Activated T-cell treated with anti-CD3 and anti-CD28 coated beads for 4 hours (primary cell): ENCODE results near the gene FGD6.
A peak's percentile ranks its signal among the peaks of the same experiment; 100 is the strongest.

Experiments used
- DNase-seq: peaks from one replicate; pipeline ENCODE4 v3.0.0-alpha.2; 2020

The FGD6 gene

DNA sequence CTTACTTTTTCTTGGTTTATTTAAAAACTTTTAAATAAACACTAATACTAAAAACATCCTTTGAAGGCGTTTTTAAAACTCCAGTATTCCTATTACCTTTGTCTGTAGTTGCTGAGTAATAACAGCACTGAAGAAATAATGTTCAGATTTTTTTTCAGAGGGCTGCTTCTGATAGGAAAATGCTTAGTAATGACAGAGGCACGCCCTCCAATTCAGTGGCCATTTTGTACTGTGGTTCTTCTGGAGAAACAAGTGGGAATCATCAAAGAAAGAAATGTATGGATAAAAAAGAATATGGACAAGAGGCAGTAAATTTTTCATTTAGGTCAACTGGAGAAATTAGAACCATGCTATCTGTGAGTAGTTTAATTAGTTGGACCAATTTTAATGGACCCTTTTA, 13.9 kb upstream of the FGD6 start:
- DNase-seq = no peak

DNA sequence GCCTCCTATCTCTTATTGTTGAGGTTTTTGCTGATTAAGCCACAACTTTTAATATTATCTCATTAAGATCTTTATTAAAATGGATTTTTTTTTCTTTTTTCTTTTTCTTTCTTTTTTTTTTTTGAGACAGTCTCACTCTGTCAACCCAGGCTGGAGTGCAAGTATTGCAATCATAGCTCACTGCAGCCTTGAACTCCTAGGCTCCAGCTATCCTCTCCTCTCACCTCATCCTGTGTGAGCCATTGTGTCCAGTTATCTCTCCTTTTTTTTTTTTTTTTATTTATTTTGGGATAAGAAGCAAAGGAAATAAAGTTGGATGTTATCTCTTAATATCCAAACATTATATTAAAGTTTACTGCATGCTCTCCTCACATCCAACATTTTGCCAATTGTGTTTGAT, 13.0 kb upstream of the FGD6 start:
- no peak for DNase-seq

DNA sequence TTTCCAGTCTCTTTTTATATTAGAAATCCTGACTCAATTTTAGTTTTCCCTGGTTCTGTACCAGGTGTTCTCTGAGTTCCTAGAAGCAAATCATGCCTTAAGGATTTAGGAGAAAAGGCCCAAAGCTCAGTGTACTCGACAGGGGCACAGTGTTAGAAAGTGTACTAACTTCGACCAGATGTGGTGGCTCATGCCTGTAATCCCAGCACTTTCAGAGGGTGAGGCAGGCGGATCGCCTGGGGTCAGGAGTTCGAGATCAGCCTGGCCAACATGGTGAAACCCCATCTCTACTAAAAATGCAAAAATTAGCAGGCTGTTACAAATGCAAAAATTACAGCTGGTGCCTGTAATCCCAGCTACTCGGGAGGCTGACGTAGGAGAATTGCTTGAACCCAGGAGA, 12.4 kb upstream of the FGD6 start:
- DNase-seq = no peak

- DNase-seq = no peak
Measured at GRCh38 chr12:95228617-95229016, 11.3 kb upstream of the FGD6 start.

- DNase-seq = no peak
Measured at GRCh38 chr12:95227818-95228356, 10.6 kb upstream of the FGD6 start.

- DNase-seq = no peak
Measured at GRCh38 chr12:95225645-95226212, 8.5 kb upstream of the FGD6 start.

DNA sequence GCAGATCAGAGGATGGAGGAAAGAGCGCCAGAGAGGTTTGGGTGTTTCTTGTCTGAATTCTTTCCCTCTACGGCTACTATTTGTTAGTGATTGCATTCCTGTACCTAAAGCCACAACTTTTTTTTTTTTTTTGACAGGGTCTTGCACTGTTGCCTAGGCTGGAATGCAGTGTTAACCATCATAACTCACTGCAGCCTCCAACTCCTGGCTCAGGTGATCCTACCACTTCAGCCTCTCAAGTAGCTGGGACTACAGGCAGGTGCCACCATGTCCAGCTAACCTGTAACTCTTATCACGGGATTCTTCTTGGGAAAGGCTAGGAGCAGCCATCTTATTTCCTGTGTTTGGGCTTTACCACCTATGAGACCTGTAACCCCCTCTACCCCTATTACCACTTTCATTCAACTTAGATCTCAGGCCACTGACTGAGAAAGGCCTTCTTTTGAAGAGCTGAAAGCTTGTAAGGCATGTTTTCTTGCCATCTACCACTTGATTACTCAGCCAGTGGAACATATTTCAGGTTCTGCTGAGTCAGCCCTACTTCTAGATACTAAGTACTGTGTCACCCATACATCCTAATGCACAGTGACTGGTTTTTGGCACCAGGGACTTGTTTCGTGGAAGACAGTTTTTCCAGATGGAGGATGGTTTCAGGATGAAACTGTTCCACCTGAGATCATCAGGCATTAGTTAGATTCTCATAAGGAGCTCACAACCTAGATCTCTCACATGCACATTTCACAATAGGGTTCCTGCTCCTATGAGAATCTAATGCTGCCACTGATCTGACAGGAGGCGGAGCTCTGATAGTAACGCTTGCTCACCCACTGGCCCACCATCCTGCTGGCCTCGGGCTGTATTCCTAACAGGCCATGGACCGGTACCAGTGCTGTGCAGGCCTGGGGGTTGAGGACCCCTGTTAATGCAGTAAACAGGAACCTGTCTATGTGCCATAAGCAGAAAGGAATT, 7.2 kb upstream of the FGD6 start:
- DNase-seq = no peak

DNA sequence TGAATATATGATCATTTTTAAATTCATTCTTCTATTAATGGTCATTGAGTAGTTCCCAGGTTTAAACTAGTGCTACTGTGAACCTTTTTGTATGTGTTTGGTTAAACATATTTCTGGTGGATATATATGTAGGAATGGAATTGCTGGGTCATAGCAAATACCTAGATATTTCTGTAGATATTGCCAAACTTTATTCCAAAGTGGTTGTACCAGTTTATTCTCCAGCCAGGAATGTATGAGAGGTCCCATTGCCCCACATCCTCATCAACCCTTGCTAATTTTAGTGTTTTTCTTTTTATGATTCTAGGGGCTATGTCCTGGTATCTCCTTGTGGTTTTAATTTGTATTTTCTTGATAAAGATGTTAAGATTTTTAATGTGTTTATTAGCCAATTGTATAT, 3.5 kb upstream of the FGD6 start:
- no peak for DNase-seq

DNA sequence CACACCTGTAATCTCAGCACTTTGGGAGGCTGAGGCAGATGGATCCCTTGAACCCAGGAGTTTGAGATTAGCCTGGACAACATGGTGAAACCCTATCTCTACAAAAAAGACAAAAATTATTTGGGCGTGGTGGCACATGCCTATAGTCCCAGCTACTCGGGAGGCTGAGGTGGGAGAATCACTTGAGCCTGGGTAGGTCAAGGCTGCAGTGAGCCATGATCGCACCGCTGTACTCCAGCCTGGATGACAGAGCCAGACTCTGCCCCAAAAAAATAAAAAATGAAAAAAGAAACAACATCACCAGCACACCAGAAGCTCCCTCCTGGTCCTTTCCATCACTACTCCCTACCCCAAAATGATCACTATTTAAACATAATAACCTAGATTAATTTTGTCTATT, 2.9 kb upstream of the FGD6 start:
- no peak for DNase-seq

GRCh38 chr12:95218150-95219133, 1.2 kb upstream of the FGD6 start:
- DNase-seq = peak; percentile 8

- no peak for DNase-seq
Measured at GRCh38 chr12:95216711-95217376, 423 bp downstream of the FGD6 start.

DNA sequence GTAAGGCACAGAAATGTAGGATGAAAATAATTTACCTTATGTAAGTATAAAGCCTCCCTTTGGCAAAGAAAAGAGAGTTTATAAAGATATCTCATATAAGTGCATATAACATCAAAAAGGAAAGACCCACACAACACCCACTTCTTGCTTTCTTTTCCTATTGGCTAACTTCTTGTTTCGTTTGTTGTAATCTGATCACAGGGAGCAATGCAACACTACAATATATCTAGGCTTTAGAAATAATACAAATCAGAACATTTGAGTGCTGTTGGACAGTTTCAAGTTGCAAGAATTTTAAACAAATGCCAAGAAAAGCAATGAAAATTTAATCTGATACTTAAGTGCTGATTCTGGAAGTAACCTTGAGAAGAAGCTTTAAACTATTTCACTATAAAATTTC, 1.3 kb downstream of the FGD6 start:
- no peak for DNase-seq

GRCh38 chr12:95214466-95214865, 2.8 kb downstream of the FGD6 start:
- DNase-seq = no peak

DNA sequence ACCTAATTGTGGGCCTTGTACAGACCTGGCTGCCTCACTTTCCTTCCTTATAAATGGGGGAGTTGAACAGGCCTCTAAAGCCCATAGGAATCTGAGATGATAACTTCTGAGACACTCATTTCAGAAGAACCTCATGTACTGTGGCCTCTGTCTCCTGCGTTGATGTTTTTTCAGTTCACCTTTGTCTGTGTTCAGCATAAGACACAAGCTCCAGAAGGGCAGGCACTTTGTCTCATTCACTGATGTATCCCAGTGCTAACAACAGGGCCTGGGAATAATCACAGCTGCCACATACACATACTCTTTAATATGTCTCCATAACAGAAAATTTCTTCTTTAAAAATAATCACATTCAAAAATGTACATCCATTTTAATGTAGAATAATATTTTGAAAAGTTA, 3.3 kb downstream of the FGD6 start:
- DNase-seq = no peak

- no peak for DNase-seq
Measured at GRCh38 chr12:95213119-95213518, 4.1 kb downstream of the FGD6 start.

GRCh38 chr12:95212586-95212985, 4.7 kb downstream of the FGD6 start:
- no peak for DNase-seq

- no peak for DNase-seq
Measured at GRCh38 chr12:95208678-95209077, 8.6 kb downstream of the FGD6 start.

- DNase-seq = no peak
Measured at GRCh38 chr12:95207407-95207806, 9.9 kb downstream of the FGD6 start.

- DNase-seq = no peak
Measured at GRCh38 chr12:95206916-95207315, 10.4 kb downstream of the FGD6 start.

DNA sequence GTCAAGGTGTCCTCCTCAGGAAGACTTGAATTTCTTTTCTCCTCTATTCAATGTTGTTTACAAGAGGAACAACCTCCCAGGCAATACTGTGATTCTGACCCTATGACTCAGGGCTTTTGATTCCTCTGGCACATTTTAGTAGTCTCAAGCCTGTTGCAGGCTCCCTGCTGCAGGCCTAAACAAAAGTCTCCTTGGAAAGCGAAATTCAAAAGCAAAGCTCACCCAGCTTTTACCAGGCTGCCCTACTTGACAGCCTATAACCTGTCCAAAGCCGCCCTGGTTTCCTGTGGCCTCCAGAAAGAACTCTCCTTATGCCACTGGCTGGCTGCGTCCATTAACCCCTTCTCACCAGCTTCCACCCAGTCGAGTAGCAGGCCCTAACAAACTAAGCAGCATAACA, 11.6 kb downstream of the FGD6 start:
- no peak for DNase-seq

DNA sequence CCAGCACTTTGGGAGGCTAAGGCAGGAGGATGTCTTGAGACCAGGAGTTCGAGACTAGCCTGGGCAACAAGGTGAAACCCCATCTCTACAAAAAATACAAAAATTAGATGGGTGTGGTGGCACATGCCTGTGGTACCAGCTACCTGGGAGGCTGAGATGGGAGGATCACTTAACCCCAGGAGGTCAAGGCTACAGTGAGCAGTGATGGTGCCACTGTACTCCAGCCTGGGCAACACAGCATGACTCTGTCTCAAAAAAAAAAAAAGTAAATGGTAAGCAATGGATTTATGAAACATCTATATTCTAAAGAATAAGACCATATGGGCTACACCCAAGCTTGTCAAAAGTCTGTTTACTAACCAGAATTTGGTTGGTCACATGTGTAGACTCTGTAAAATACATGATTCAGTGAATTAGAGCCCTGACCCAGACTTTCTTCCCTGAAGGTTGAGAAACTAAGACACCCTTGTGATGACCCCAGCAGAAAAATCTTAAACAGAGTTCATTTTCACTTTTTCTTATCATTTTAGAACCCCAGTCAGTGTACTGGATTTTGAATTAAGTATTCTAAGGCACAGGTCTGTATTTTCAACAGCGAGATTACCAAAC, 12.1 kb downstream of the FGD6 start:
- DNase-seq = no peak
